OCI-LY1 (cell line): ENCODE data around the gene GJC2.
"Not testable (repeated sequence)": the region's sequence is repeated elsewhere in the genome, so short reads cannot be mapped to it uniquely, and the experiment has no call there.

ENCODE experiments used
- H2AFZ ChIP-seq: fragments of 200-600 bp; sonication (generic), shearing (Covaris generic); 2 replicates; pipeline ENCODE4 v1.6.0; 2014; ENCODE audit warnings: antibody characterized with exemption, mild to moderate bottlenecking, low read length
- H3F3A ChIP-seq: fragments of 200-600 bp; sonication (generic), shearing (Covaris generic); 2 replicates; pipeline ENCODE4 v1.6.0; 2014; ENCODE audit warnings: mild to moderate bottlenecking, antibody characterized with exemption, low read length, moderate library complexity; ENCODE audit not compliant: insufficient read depth
- H3K27ac ChIP-seq: fragments of 200-600 bp; sonication (generic); 2 replicates; pipeline ENCODE4 v1.5.1; 2014; ENCODE audit warnings: low read length, mixed run types, mild to moderate bottlenecking, low read depth; ENCODE audit not compliant: poor library complexity, severe bottlenecking
- H3K27me3 ChIP-seq: fragments of 200-600 bp; sonication (generic); 2 replicates; pipeline ENCODE4 v1.6.0; 2014; ENCODE audit warnings: antibody characterized with exemption, mild to moderate bottlenecking, low read length, moderate library complexity; ENCODE audit not compliant: insufficient read depth
- H3K36me3 ChIP-seq: fragments of 200-600 bp; sonication (generic); 2 replicates; pipeline ENCODE4 v1.6.1; 2014; ENCODE audit warnings: mild to moderate bottlenecking, antibody characterized with exemption, low read length, moderate library complexity, mixed read lengths; ENCODE audit not compliant: insufficient read depth
- H3K4me1 ChIP-seq: fragments of 200-600 bp; sonication (generic); 2 replicates; pipeline ENCODE4 v1.5.1; 2014; ENCODE audit warnings: mild to moderate bottlenecking, low read length, moderate library complexity; ENCODE audit not compliant: insufficient read depth, severe bottlenecking
- H3K4me2 ChIP-seq: fragments of 200-600 bp; sonication (generic), shearing (Covaris generic); 2 replicates; pipeline ENCODE4 v1.6.1; 2014; ENCODE audit warnings: low read length
- H3K4me3 ChIP-seq: fragments of 200-600 bp; sonication (generic); 2 replicates; pipeline ENCODE4 v1.5.1; 2014; ENCODE audit warnings: low read length, low read depth, mild to moderate bottlenecking, mixed read lengths; ENCODE audit not compliant: poor library complexity, severe bottlenecking
- H3K79me2 ChIP-seq: fragments of 200-600 bp; shearing (Covaris generic); 2 replicates; pipeline ENCODE4 v1.6.1; 2016; ENCODE audit warnings: mixed run types, low read length, mixed read lengths; ENCODE audit not compliant: insufficient read depth
- H3K9ac ChIP-seq: fragments of 200-600 bp; sonication (generic), shearing (Covaris generic); 2 replicates; pipeline ENCODE4 v1.6.1; 2014; ENCODE audit warnings: mild to moderate bottlenecking, low read length, mixed read lengths
- H3K9me2 ChIP-seq: fragments of 200-600 bp; sonication (generic), shearing (Covaris generic); 2 replicates; pipeline ENCODE4 v1.6.1; 2014; ENCODE audit warnings: low read depth, mild to moderate bottlenecking, low read length, mixed read lengths
- H3K9me3 ChIP-seq: fragments of 200-600 bp; shearing (Covaris generic); 2 replicates; pipeline ENCODE4 v1.6.1; 2014; ENCODE audit warnings: low read length, mixed read lengths
- H4K20me1 ChIP-seq: fragments of 200-600 bp; sonication (generic), shearing (Covaris generic); 2 replicates; pipeline ENCODE4 v1.6.0; 2016; ENCODE audit warnings: mild to moderate bottlenecking, low read length; ENCODE audit not compliant: insufficient read depth
- EZH2 ChIP-seq: fragments of 200-600 bp; sonication (generic), shearing (Covaris generic); IDR thresholded peaks from 2 replicates; pipeline ENCODE4 v1.8.0; 2017; ENCODE audit warnings: borderline replicate concordance, mixed run types, mild to moderate bottlenecking, antibody characterized with exemption, low read length, moderate library complexity, mixed read lengths
- TF ChIP-seq, protein P1 (sequence below): fragments of 200-600 bp; sonication (generic), shearing (Covaris generic); IDR thresholded peaks from 2 replicates; pipeline ENCODE4 v1.5.1; 2017; ENCODE audit warnings: mild to moderate bottlenecking, antibody characterized with exemption, low read length, moderate library complexity, mixed read lengths

The GJC2 gene

DNA sequence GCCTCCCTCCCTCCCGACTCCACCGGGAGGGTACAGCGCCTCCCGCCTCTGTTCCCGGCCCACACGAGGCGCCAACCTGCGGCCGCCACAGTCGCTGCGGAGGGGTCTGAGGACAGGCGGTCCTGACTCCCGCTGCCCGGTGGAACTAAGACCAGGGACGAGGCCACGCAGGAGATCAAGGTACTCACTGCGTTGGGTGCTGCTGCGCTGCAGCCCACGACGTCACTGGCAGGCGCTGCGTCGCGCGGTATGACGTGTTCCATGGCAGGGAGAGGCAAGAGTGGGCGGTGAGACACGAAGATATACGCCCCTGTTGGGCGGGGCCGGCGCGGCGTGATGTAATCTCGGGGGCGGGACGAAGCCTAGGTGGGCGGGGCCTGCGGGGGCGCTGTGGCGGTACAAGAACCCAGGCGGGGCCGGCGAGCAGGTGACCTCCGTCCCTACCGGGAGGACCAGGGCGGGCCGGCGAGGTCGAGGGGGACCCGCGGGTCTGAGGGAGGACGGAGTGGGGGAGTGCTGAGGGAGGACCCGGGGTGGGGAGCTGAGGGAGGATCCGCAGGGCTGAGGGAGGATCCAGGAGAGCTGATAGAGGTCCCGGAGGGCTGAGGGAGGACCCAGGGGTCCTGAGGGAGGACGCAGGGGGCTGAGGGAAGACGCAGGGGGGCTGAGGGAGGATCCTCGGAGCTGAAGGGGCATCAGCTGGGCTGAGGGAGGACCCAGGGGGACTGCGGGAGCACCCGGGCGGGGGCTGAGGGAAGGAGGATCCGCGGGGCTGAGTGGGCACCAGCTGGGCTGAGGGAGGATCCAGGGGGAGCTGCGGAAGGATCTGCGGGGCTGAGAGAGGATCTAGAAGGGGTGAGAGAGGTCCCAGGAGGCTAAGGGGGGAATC is 40.4 kb upstream of the GJC2 start, which contains the start of gene MRPL55:
TSS of gene MRPL55 (minus strand) at position 227 of the 889 bp plus-strand sequence. CDS start 1,039 bp downstream, outside the sequence.
- Histone ChIP-seq H3K9me3 (no peaks in the 10 kb centered on the region), H3K79me2 (peaks cover 8% of the 10 kb centered on the region), H3F3A (no peaks in the 10 kb centered on the region), H3K4me3 (peak within 1 kb of the TSS; percentile 100), H3K4me2 (peak within 1 kb of the TSS; percentile 100), H3K9me2 (no peaks in the 10 kb centered on the region), H3K4me1 (peaks cover 27% of the 10 kb centered on the region), H3K27ac (peak within 1 kb of the TSS; percentile 45), H3K27me3 (no peaks in the 10 kb centered on the region), H3K9ac (peak within 1 kb of the TSS; percentile 98), H3K36me3 (peaks cover 31% of the 10 kb centered on the region; the same call in 1 of the 2 replicates), H2AFZ (peak within 1 kb of the TSS; percentile 6), H4K20me1 (no peaks in the 10 kb centered on the region)
- TF ChIP-seq, protein P1, sequence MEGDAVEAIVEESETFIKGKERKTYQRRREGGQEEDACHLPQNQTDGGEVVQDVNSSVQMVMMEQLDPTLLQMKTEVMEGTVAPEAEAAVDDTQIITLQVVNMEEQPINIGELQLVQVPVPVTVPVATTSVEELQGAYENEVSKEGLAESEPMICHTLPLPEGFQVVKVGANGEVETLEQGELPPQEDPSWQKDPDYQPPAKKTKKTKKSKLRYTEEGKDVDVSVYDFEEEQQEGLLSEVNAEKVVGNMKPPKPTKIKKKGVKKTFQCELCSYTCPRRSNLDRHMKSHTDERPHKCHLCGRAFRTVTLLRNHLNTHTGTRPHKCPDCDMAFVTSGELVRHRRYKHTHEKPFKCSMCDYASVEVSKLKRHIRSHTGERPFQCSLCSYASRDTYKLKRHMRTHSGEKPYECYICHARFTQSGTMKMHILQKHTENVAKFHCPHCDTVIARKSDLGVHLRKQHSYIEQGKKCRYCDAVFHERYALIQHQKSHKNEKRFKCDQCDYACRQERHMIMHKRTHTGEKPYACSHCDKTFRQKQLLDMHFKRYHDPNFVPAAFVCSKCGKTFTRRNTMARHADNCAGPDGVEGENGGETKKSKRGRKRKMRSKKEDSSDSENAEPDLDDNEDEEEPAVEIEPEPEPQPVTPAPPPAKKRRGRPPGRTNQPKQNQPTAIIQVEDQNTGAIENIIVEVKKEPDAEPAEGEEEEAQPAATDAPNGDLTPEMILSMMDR: 0 out of 2 replicates have a peak, but pooled peaks have one; percentile 8
- TF ChIP-seq EZH2: no peak

GRCh38 chr1:228109962-228110488 is 39.7 kb upstream of the GJC2 start:
- Histone ChIP-seq H3K27ac (no peak overlapping the region), H4K20me1 (no peaks in the 10 kb centered on the region), H3K9me2 (no peaks in the 10 kb centered on the region), H3K36me3 (peaks cover 28% of the 10 kb centered on the region; the same call in 1 of the 2 replicates), H3K79me2 (peaks cover 8% of the 10 kb centered on the region), H3K4me2 (peak overlapping the region; percentile 100), H3K4me3 (peak overlapping the region; percentile 100), H3K27me3 (no peaks in the 10 kb centered on the region), H3K4me1 (peaks cover 25% of the 10 kb centered on the region), H3K9me3 (no peaks in the 10 kb centered on the region), H2AFZ (peak overlapping the region; percentile 6), H3K9ac (peak overlapping the region; percentile 66), H3F3A (no peaks in the 10 kb centered on the region)
- TF ChIP-seq EZH2: no peak
- TF ChIP-seq, protein P1: no peak

DNA sequence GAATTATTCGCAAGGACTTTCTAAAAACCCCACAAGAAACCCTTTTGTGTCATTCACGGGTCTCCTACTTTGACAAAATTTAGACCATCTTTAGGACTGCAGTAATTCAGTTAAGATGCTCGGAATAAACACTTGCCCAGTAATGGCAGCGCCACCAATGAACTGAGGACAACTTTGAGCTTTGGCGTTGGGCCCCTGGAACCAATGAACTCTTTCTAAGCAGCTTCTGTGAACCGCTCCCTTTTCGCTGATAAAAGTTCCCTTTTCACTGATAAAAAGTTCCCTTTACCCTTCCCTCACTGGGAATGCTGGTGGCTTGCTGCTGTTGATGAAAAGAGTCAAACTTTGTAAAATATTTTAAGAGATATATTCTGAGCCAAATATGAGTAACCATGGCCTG is 39.2 kb upstream of the GJC2 start:
- H3K9ac ChIP-seq: no peak overlapping the region
- no peaks in the 10 kb centered on the region for H3K27me3 ChIP-seq
- no peak overlapping the region for H3K27ac ChIP-seq
- no peaks in the 10 kb centered on the region for H3F3A ChIP-seq
- peaks cover 25% of the 10 kb centered on the region for H3K4me1 ChIP-seq
- no peak overlapping the region for H2AFZ ChIP-seq
- H3K9me3 ChIP-seq: no peaks in the 10 kb centered on the region
- no peaks in the 10 kb centered on the region for H4K20me1 ChIP-seq
- H3K4me3 ChIP-seq: no peak overlapping the region
- H3K4me2 ChIP-seq: peak overlapping the region; percentile 100; the same call in 1 of the 2 replicates
- H3K9me2 ChIP-seq: no peaks in the 10 kb centered on the region
- TF ChIP-seq, protein P1: no peak
- no peak for TF ChIP-seq EZH2
- H3K79me2 ChIP-seq: peaks cover 8% of the 10 kb centered on the region
- H3K36me3 ChIP-seq: peaks cover 22% of the 10 kb centered on the region; the same call in 1 of the 2 replicates

- not testable (repeated sequence) for H3K9me3 ChIP-seq, H3K9ac ChIP-seq, H3K4me2 ChIP-seq, H3F3A ChIP-seq, H4K20me1 ChIP-seq, H3K4me3 ChIP-seq, H3K27me3 ChIP-seq, H3K27ac ChIP-seq, H3K79me2 ChIP-seq, H2AFZ ChIP-seq, H3K9me2 ChIP-seq
- peaks cover 15% of the 10 kb centered on the region; the same call in 1 of the 2 replicates for H3K36me3 ChIP-seq
- peaks cover 25% of the 10 kb centered on the region for H3K4me1 ChIP-seq
Measured at GRCh38 chr1:228111315-228111714, 38.4 kb upstream of the GJC2 start.
